Stimulated activated CD8-positive, alpha-beta memory T cell treated with anti-CD3 and anti-CD28 coated beads, Interleukin-7, amount 100 ng/mL, for 24 hours (primary cell): Measurements from ENCODE around the gene RASGRP1.

Experiments used
- DNase-seq: peaks from one replicate; pipeline ENCODE4 v3.0.0-alpha.2; 2020; ENCODE audit warnings: low read depth

Gene RASGRP1

GRCh38 chr15:38565287-38565670, 665 bp upstream of the RASGRP1 start:
- no peak for DNase-seq

GRCh38 chr15:38563723-38564519, 693 bp downstream of the RASGRP1 start:
- DNase-seq, result peak; percentile 72

- DNase-seq, result no peak
Observed at GRCh38 chr15:38562278-38562677, 2.3 kb downstream of the RASGRP1 start.

- no peak for DNase-seq
Observed at GRCh38 chr15:38560456-38560926, 4.1 kb downstream of the RASGRP1 start.

GRCh38 chr15:38559636-38560307, 4.8 kb downstream of the RASGRP1 start:
- DNase-seq, result no peak

GRCh38 chr15:38559131-38559530, 5.5 kb downstream of the RASGRP1 start:
- no peak for DNase-seq

- DNase-seq, result no peak
Observed at GRCh38 chr15:38558372-38559059, 6.1 kb downstream of the RASGRP1 start.

GRCh38 chr15:38557921-38558320, 6.7 kb downstream of the RASGRP1 start:
- DNase-seq, result no peak

- no peak for DNase-seq
Observed at GRCh38 chr15:38555686-38556334, 8.8 kb downstream of the RASGRP1 start.

- no peak for DNase-seq
Observed at GRCh38 chr15:38554354-38554753, 10.3 kb downstream of the RASGRP1 start.

GRCh38 chr15:38553071-38553470, 11.5 kb downstream of the RASGRP1 start:
- DNase-seq, result no peak

- DNase-seq, result no peak
Observed at GRCh38 chr15:38551720-38552648, 12.6 kb downstream of the RASGRP1 start.

GRCh38 chr15:38549222-38549621, 15.4 kb downstream of the RASGRP1 start:
- no peak for DNase-seq

GRCh38 chr15:38547255-38547997, 17.2 kb downstream of the RASGRP1 start:
- no peak for DNase-seq

- DNase-seq, result no peak
Observed at GRCh38 chr15:38545179-38545578, 19.4 kb downstream of the RASGRP1 start.

- DNase-seq, result no peak
Observed at GRCh38 chr15:38541026-38541425, 23.6 kb downstream of the RASGRP1 start.

GRCh38 chr15:38540510-38540909, 24.1 kb downstream of the RASGRP1 start:
- DNase-seq, result no peak

GRCh38 chr15:38539008-38539343, 25.6 kb downstream of the RASGRP1 start:
- DNase-seq, result no peak

- DNase-seq, result no peak
Observed at GRCh38 chr15:38538328-38539007, 26.1 kb downstream of the RASGRP1 start.

GRCh38 chr15:38536201-38536676, 28.4 kb downstream of the RASGRP1 start:
- no peak for DNase-seq
